CD4-positive, alpha-beta T cell treated with Interleukin-17A for 4 hours (primary cell): ENCODE data around the gene ZNF784.
"Not testable (repeated sequence)": the region's sequence is repeated elsewhere in the genome, so short reads cannot be mapped to it uniquely, and the experiment has no call there.

ENCODE experiments used
- DNase-seq: peaks from one replicate; pipeline ENCODE4 v3.0.0-alpha.2; 2020; ENCODE audit warnings: mixed read lengths

The ZNF784 gene

GRCh38 chr19:55580628-55581144 is 43.7 kb downstream of the ZNF784 start, which contains the start of gene ZNF579:
TSS of gene ZNF579 (minus strand) at chr19:55580848. CDS start at chr19:55579639, 1,209 bp downstream.
- peak; percentile 78 for DNase-seq

GRCh38 chr19:55579766-55580621 is 44.4 kb downstream of the ZNF784 start:
- DNase-seq: no peak

GRCh38 chr19:55578761-55579747 is 45.3 kb downstream of the ZNF784 start:
- no peak for DNase-seq

- no peak for DNase-seq
Measured at GRCh38 chr19:55578031-55578760, 46.2 kb downstream of the ZNF784 start.

GRCh38 chr19:55576746-55577145 is 47.6 kb downstream of the ZNF784 start:
- DNase-seq: no peak

- DNase-seq: not testable (repeated sequence)
Measured at GRCh38 chr19:55573929-55574328, 50.4 kb downstream of the ZNF784 start.
